ENCODE measurements around the gene CD109. TPM values are rescaled to one million over a fixed set of nuclear protein-coding genes. Genes with fewer than 3 reads are reported as not detected.

The CD109 gene
- total RNA-seq, 1 donor from 2014 or later: 27.4 TPM

DNA sequence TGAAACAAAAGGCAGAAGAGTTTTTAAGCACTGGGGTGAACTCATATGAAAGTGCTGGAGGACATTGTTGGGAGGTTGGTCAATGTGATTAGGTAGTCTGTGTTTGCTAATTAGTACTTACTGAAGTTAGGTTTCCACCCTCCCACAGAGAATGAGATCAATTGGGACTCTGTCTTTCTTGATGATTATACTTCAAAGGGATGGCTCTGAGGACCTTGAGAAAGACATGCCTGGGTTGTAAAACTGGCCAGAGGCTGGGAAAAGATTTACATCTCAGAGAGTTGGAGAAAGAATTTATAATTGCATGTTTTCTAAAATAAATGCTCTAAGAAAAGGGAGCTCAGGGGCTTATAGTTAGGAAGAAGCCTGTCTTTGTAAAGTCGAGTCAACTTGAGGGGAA is 74.0 kb downstream of the CD109 start:
- Histone ChIP-seq H3K36me3 (ENCODE audit: control insufficient read depth, insufficient read depth, low read length) (peaks cover 3% of the 10 kb centered on the region), H3K4me3 (ENCODE audit: low read depth, low read length) (no peak overlapping the region), H3K27me3 (ENCODE audit: control insufficient read depth, insufficient read depth, low read length) (no peaks in the 10 kb centered on the region)
- FAIRE-seq (no peak), DNase-seq (ENCODE audit: low read depth) (no peak)
- TF ChIP-seq, protein P1, sequence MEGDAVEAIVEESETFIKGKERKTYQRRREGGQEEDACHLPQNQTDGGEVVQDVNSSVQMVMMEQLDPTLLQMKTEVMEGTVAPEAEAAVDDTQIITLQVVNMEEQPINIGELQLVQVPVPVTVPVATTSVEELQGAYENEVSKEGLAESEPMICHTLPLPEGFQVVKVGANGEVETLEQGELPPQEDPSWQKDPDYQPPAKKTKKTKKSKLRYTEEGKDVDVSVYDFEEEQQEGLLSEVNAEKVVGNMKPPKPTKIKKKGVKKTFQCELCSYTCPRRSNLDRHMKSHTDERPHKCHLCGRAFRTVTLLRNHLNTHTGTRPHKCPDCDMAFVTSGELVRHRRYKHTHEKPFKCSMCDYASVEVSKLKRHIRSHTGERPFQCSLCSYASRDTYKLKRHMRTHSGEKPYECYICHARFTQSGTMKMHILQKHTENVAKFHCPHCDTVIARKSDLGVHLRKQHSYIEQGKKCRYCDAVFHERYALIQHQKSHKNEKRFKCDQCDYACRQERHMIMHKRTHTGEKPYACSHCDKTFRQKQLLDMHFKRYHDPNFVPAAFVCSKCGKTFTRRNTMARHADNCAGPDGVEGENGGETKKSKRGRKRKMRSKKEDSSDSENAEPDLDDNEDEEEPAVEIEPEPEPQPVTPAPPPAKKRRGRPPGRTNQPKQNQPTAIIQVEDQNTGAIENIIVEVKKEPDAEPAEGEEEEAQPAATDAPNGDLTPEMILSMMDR (IDR thresholded peaks at IDR 0.05; ENCODE audit: insufficient read depth, low read length, severe bottlenecking): no peak

DNA sequence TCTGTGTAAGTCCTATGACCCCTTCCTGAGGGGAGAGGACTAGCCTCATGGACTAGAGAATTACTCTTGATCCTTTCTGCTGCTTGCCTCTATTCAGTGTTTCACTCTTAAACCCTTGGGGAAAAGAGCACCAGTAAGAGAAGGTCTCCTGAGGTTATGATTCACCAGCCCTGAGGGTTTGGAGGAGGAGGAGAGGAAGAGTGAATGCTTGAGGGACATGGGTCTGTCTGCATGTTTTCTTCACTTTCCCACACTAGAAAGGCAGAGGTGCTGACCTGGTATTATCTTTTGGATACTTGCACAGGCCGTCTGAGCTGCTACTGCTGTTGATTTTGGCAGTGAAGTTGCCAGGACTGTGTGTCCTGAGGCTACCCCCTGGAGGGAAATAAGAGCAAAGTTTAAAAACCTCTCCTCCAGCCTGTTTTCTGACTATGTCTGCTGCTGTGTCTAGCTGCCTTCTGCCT is 78.3 kb downstream of the CD109 start:
- Histone ChIP-seq H3K27me3 (ENCODE audit: control insufficient read depth, insufficient read depth, low read length) (no peaks in the 10 kb centered on the region), H3K36me3 (ENCODE audit: control insufficient read depth, insufficient read depth, low read length) (peaks cover 2% of the 10 kb centered on the region), H3K4me3 (ENCODE audit: low read depth, low read length) (no peak overlapping the region)
- FAIRE-seq (peak; percentile 82), DNase-seq (ENCODE audit: low read depth) (peak; percentile 71)
- TF ChIP-seq, protein P1 (IDR thresholded peaks at IDR 0.05; ENCODE audit: insufficient read depth, low read length, severe bottlenecking): no peak

DNA sequence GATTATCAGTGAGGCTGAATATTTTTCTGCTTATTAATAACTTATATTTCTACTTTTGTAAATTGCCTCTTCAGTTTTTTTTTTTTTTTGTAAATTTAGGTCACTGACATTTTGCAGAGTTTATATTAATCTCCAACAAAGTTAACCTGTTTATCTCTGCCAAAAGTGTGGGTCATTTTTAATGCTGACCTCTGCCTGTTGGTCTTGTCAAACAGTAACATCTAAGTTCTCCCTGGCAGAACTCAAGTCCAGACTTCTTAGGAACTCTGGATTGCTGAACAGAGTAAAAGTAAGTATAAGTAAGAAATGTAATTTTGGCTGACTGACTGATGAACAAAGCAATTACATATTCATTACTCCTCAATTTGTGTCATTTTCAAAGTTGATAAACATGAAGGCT is 83.9 kb downstream of the CD109 start:
- peaks cover 7% of the 10 kb centered on the region for H3K36me3 ChIP-seq (ENCODE audit: control insufficient read depth, insufficient read depth, low read length)

DNA sequence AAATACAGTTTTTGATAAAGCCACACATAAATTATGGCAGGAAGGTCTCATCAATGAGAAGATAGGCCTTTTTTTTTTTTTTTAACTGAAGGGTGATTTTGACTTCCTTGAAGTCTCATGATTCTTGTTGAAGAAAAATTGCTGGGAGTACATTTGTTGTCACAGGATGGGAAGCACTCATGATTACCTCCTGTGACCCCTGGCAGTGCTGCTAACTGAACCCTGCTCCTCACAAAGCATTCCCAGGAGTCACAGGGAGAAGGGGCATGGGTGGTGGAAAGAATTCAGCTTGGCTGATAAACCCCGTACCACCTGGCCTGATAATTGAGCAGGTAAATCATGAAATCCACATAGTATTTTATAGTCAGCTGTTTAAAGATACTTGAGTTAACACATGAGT is 86.9 kb downstream of the CD109 start:
- TF ChIP-seq, protein P1 (IDR thresholded peaks at IDR 0.05; ENCODE audit: insufficient read depth, low read length, severe bottlenecking): no peak

More for the DNA sequence above, 83.9 kb downstream of the CD109 start:
- no peak overlapping the region for H3K4me3 ChIP-seq (ENCODE audit: low read depth, low read length)
- DNase-seq (ENCODE audit: low read depth) (no peak), FAIRE-seq (no peak)
- no peaks in the 10 kb centered on the region for H3K27me3 ChIP-seq (ENCODE audit: control insufficient read depth, insufficient read depth, low read length)
- TF ChIP-seq, protein P1 (IDR thresholded peaks at IDR 0.05; ENCODE audit: insufficient read depth, low read length, severe bottlenecking): no peak

DNA sequence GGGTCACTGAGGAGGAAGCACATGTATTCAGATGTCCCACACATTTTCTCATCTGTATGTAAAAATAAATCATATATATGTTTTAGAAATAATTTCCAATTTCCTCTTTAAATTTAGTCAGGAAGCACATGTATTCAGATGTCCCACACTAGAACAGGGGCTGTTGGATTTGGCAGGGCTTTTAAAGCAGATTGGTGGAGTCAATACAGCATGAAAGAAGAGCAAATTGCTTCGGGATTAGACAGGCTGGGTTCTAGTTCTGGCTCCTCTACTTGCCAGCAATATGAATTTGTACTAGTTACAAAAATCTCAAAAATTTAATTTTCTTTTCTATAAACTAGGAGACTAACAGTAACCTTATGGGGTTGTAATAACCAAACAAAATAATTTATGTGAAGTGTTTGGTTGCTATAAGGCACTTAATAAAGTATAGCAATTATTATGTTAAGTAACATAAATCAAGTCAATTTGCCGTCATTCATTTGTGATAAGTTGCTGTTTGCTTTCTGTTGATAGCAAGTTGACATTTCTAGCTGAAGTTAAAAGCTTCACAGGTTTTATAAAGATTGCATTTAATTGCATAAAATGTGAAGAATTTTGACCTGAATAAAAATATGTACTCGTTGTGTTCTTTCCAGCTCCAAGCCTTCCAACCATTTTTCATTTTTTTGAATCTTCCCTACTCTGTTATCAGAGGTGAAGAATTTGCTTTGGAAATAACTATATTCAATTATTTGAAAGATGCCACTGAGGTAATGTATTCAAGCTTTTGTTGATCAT is 88.9 kb downstream of the CD109 start:
- H3K36me3 ChIP-seq (ENCODE audit: control insufficient read depth, insufficient read depth, low read length): peaks cover 8% of the 10 kb centered on the region
- H3K4me3 ChIP-seq (ENCODE audit: low read depth, low read length): no peak overlapping the region
- TF ChIP-seq, protein P1 (IDR thresholded peaks at IDR 0.05; ENCODE audit: insufficient read depth, low read length, severe bottlenecking): no peak
- DNase-seq (ENCODE audit: low read depth) (no peak), FAIRE-seq (no peak)
- no peaks in the 10 kb centered on the region for H3K27me3 ChIP-seq (ENCODE audit: control insufficient read depth, insufficient read depth, low read length)

More for the DNA sequence above, 86.9 kb downstream of the CD109 start:
- DNase-seq (ENCODE audit: low read depth) (no peak), FAIRE-seq (no peak)
- no peak overlapping the region for H3K4me3 ChIP-seq (ENCODE audit: low read depth, low read length)
- H3K36me3 ChIP-seq (ENCODE audit: control insufficient read depth, insufficient read depth, low read length): peaks cover 8% of the 10 kb centered on the region
- H3K27me3 ChIP-seq (ENCODE audit: control insufficient read depth, insufficient read depth, low read length): no peaks in the 10 kb centered on the region
